HL-60 (cell line): ENCODE results near the gene ECI1.
"Not testable (repeated sequence)": the region's sequence is repeated elsewhere in the genome, so short reads cannot be mapped to it uniquely, and the experiment has no call there.

Experiments used
- GABPA ChIP-seq: IDR thresholded peaks from 2 replicates; pipeline ENCODE4 v1.6.1; 2012; ENCODE audit warnings: low read depth
- POLR2AphosphoS5 ChIP-seq: IDR thresholded peaks from 2 replicates; pipeline ENCODE4 v1.6.1; 2012; ENCODE audit warnings: low read depth
- REST ChIP-seq: IDR thresholded peaks from 2 replicates; pipeline ENCODE4 v1.6.1; 2012; ENCODE audit warnings: low read depth; ENCODE audit not compliant: insufficient replicate concordance
- SPI1 ChIP-seq: IDR thresholded peaks from 2 replicates; pipeline ENCODE4 v1.6.1; 2012; ENCODE audit warnings: low read depth, mild to moderate bottlenecking, borderline replicate concordance
- TF ChIP-seq, protein P1 (sequence below): IDR thresholded peaks from one replicate; pipeline ENCODE4 v1.5.1; 2011; ENCODE audit warnings: low read length, control low read depth, inconsistent platforms; ENCODE audit not compliant: insufficient read depth

- TF ChIP-seq, protein P1, sequence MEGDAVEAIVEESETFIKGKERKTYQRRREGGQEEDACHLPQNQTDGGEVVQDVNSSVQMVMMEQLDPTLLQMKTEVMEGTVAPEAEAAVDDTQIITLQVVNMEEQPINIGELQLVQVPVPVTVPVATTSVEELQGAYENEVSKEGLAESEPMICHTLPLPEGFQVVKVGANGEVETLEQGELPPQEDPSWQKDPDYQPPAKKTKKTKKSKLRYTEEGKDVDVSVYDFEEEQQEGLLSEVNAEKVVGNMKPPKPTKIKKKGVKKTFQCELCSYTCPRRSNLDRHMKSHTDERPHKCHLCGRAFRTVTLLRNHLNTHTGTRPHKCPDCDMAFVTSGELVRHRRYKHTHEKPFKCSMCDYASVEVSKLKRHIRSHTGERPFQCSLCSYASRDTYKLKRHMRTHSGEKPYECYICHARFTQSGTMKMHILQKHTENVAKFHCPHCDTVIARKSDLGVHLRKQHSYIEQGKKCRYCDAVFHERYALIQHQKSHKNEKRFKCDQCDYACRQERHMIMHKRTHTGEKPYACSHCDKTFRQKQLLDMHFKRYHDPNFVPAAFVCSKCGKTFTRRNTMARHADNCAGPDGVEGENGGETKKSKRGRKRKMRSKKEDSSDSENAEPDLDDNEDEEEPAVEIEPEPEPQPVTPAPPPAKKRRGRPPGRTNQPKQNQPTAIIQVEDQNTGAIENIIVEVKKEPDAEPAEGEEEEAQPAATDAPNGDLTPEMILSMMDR: not testable (repeated sequence)
- TF ChIP-seq GABPA: peak; percentile 67
- not testable (repeated sequence) for TF ChIP-seq POLR2AphosphoS5, SPI1, REST
Measured at GRCh38 chr16:2267505-2267912, 16.1 kb upstream of the ECI1 start.
